ENCODE results near the gene PSME2. TPM values are rescaled to one million over a fixed set of nuclear protein-coding genes. Genes with fewer than 3 reads are reported as not detected.

PSME2 gene
- total and polyA plus RNA-seq, 2 of the 13 experiments (the other 11 are each of a cell fraction or from before 2014, with no cell fraction given), result 332 to 716 TPM

GRCh38 chr14:24132061-24132685, 14.2 kb downstream of the PSME2 start (continued):
- no peak for TF ChIP-seq ZNF260 (CRISPR knock-in tag; IDR thresholded peaks at IDR 0.05; ENCODE audit: borderline replicate concordance, low read depth)
- no peak for TF ChIP-seq ZNF407 (CRISPR knock-in tag; IDR thresholded peaks at IDR 0.05; ENCODE audit: not compliant biosample characterization)
- no peak for TF ChIP-seq CREM (IDR thresholded peaks at IDR 0.05)
- TF ChIP-seq CREM (CRISPR knock-in tag; IDR thresholded peaks at IDR 0.05), result no peak
- 0 out of 2 replicates have a peak, but pooled peaks have one; percentile 32 for TF ChIP-seq NFIB (CRISPR knock-in tag; IDR thresholded peaks at IDR 0.05; ENCODE audit: borderline replicate concordance)
- TF ChIP-seq ZNF598 (CRISPR knock-in tag; IDR thresholded peaks at IDR 0.05; ENCODE audit: borderline replicate concordance), result peak; percentile 36; the same call in 1 of the 2 replicates
- TF ChIP-seq ZBTB4 (CRISPR knock-in tag; IDR thresholded peaks at IDR 0.05; ENCODE audit: borderline replicate concordance), result 0 out of 2 replicates have a peak, but pooled peaks have one; percentile 24
- TF ChIP-seq THAP11 (CRISPR knock-in tag; IDR thresholded peaks at IDR 0.05), result no peak
- TF ChIP-seq TERF1 (CRISPR knock-in tag; IDR thresholded peaks at IDR 0.05), result no peak
- TF ChIP-seq ZKSCAN8 (CRISPR knock-in tag; IDR thresholded peaks at IDR 0.05; ENCODE audit: borderline replicate concordance), result no peak
- TF ChIP-seq RXRA (CRISPR knock-in tag; IDR thresholded peaks at IDR 0.05), result 0 out of 2 replicates have a peak, but pooled peaks have one; percentile 17
- no peak for TF ChIP-seq HNRNPUL1 (IDR thresholded peaks at IDR 0.05; ENCODE audit: low read depth, low read length)
- no peak for TF ChIP-seq HNF4G (IDR thresholded peaks at IDR 0.05; ENCODE audit: borderline replicate concordance, low read depth, low read length)
- 0 out of 2 replicates have a peak, but pooled peaks have one; percentile 73 for TF ChIP-seq HNF4G (CRISPR knock-in tag; IDR thresholded peaks at IDR 0.05; ENCODE audit: borderline replicate concordance, low read depth)
- no peak for TF ChIP-seq E2F1 (CRISPR knock-in tag; IDR thresholded peaks at IDR 0.05)
